Astrocyte (in vitro differentiated cells and primary cell): ENCODE data around the gene CCDC181.

Experiments used
- EZH2 ChIP-seq: IDR thresholded peaks from 2 replicates; pipeline ENCODE4 v1.6.1; 2012; ENCODE audit warnings: mild to moderate bottlenecking, low read length, inconsistent platforms; ENCODE audit not compliant: insufficient read depth
- TF ChIP-seq, protein P1 (sequence below): IDR thresholded peaks from 2 replicates; pipeline ENCODE4 v1.5.1; 2011; ENCODE audit warnings: low read depth, mild to moderate bottlenecking, inconsistent platforms, low read length, moderate library complexity; ENCODE audit not compliant: insufficient read depth

DNA sequence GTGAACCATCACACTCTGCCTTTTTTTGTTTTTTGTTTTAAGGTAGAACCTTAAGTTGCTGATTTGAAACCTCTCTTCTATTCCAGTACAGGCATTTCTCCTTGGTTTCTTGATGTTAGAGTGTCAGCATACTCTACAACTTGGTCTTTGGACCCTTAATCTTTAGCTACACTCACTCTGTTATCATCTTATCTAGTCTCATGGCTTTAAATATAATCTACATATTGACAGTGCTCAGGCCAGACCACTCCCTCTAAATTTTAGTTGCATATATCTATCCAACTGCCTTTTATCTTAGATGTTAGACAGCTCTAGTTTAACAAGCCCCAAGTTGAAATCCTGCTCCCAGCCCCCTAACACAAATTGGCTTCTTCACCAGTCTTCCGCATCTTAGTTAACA, 81.8 kb downstream of the CCDC181 start:
- TF ChIP-seq, protein P1, sequence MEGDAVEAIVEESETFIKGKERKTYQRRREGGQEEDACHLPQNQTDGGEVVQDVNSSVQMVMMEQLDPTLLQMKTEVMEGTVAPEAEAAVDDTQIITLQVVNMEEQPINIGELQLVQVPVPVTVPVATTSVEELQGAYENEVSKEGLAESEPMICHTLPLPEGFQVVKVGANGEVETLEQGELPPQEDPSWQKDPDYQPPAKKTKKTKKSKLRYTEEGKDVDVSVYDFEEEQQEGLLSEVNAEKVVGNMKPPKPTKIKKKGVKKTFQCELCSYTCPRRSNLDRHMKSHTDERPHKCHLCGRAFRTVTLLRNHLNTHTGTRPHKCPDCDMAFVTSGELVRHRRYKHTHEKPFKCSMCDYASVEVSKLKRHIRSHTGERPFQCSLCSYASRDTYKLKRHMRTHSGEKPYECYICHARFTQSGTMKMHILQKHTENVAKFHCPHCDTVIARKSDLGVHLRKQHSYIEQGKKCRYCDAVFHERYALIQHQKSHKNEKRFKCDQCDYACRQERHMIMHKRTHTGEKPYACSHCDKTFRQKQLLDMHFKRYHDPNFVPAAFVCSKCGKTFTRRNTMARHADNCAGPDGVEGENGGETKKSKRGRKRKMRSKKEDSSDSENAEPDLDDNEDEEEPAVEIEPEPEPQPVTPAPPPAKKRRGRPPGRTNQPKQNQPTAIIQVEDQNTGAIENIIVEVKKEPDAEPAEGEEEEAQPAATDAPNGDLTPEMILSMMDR: no peak
- TF ChIP-seq EZH2: no peak
